HEK293T (cell line): ENCODE results near the gene PPP1CA.

Source experiments
- BHLHE40 ChIP-seq: fragments of 450-650 bp; IDR thresholded peaks from 2 replicates; pipeline ENCODE4 v1.6.1; 2016; ENCODE audit warnings: mild to moderate bottlenecking, moderate library complexity, borderline replicate concordance
- ELF4 ChIP-seq: fragments of 450-650 bp; IDR thresholded peaks from 2 replicates; pipeline ENCODE4 v1.6.1; 2017; ENCODE audit warnings: antibody characterized with exemption
- FOXA1 ChIP-seq: fragments of 450-650 bp; IDR thresholded peaks from 2 replicates; pipeline ENCODE4 v1.6.1; 2016; ENCODE audit warnings: mild to moderate bottlenecking
- TARDBP ChIP-seq: fragments of 450-650 bp; IDR thresholded peaks from 2 replicates; pipeline ENCODE4 v1.6.1; 2016

- no peak for TF ChIP-seq FOXA1
- no peak for TF ChIP-seq ELF4
- no peak for TF ChIP-seq TARDBP
- no peak for TF ChIP-seq BHLHE40
These were observed 34.5 kb downstream of the PPP1CA start for GRCh38 chr11:67366961-67367760.
